ENCODE results near the gene TNRC6C. TPM values are rescaled to one million over a fixed set of nuclear protein-coding genes. Genes with fewer than 3 reads are reported as not detected.

The TNRC6C gene
- total and polyA plus RNA-seq, 2 of the 13 experiments (the other 11 are each of a cell fraction or from before 2014, with no cell fraction given) = 0.66 to 4.9 TPM

GRCh38 chr17:78140169-78141051 is 181.9 kb downstream of the TNRC6C start (continued):
- TF ChIP-seq, protein P1, sequence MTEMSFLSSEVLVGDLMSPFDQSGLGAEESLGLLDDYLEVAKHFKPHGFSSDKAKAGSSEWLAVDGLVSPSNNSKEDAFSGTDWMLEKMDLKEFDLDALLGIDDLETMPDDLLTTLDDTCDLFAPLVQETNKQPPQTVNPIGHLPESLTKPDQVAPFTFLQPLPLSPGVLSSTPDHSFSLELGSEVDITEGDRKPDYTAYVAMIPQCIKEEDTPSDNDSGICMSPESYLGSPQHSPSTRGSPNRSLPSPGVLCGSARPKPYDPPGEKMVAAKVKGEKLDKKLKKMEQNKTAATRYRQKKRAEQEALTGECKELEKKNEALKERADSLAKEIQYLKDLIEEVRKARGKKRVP (CRISPR knock-in tag; IDR thresholded peaks at IDR 0.05) = no peak
- TF ChIP-seq, protein P2, sequence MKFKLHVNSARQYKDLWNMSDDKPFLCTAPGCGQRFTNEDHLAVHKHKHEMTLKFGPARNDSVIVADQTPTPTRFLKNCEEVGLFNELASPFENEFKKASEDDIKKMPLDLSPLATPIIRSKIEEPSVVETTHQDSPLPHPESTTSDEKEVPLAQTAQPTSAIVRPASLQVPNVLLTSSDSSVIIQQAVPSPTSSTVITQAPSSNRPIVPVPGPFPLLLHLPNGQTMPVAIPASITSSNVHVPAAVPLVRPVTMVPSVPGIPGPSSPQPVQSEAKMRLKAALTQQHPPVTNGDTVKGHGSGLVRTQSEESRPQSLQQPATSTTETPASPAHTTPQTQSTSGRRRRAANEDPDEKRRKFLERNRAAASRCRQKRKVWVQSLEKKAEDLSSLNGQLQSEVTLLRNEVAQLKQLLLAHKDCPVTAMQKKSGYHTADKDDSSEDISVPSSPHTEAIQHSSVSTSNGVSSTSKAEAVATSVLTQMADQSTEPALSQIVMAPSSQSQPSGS (CRISPR knock-in tag; IDR thresholded peaks at IDR 0.05) = 0 out of 2 replicates have a peak, but pooled peaks have one; percentile 16
- TF ChIP-seq ZNF724P (CRISPR knock-in tag; IDR thresholded peaks at IDR 0.05; ENCODE audit: borderline replicate concordance) (peak; percentile 91), MATR3 (CRISPR knock-in tag; IDR thresholded peaks at IDR 0.05) (no peak), IKZF1 (IDR thresholded peaks at IDR 0.05) (no peak), ZNF790 (CRISPR knock-in tag; IDR thresholded peaks at IDR 0.05; ENCODE audit: borderline replicate concordance) (no peak), SMARCE1 (IDR thresholded peaks at IDR 0.05; ENCODE audit: borderline replicate concordance) (no peak), SNRNP70 (IDR thresholded peaks at IDR 0.05; ENCODE audit: low read depth, low read length) (no peak), ZNF713 (CRISPR knock-in tag; IDR thresholded peaks at IDR 0.05) (no peak), RAD51 (IDR thresholded peaks at IDR 0.05; ENCODE audit: borderline replicate concordance) (no peak), TOE1 (CRISPR knock-in tag; IDR thresholded peaks at IDR 0.05) (no peak), KLF12 (CRISPR knock-in tag; IDR thresholded peaks at IDR 0.05; ENCODE audit: borderline replicate concordance) (peak; percentile 93; the same call in 1 of the 2 replicates), STAT5B (CRISPR knock-in tag; IDR thresholded peaks at IDR 0.05) (no peak), PAX8 (CRISPR knock-in tag; IDR thresholded peaks at IDR 0.05; ENCODE audit: borderline replicate concordance) (no peak), FOXC1 (CRISPR knock-in tag; IDR thresholded peaks at IDR 0.05; ENCODE audit: borderline replicate concordance) (peak; percentile 55; the same call in 1 of the 2 replicates), ZFP82 (CRISPR knock-in tag; IDR thresholded peaks at IDR 0.05; ENCODE audit: borderline replicate concordance) (no peak), SMAD1 (CRISPR knock-in tag; IDR thresholded peaks at IDR 0.05; ENCODE audit: borderline replicate concordance, low read depth) (peak; percentile 83; the same call in 1 of the 2 replicates), CHD2 (IDR thresholded peaks at IDR 0.05; ENCODE audit: low read depth, low read length) (no peak), PRPF4 (IDR thresholded peaks at IDR 0.05; ENCODE audit: low read depth, low read length, poor library complexity, severe bottlenecking) (no peak), FUBP1 (CRISPR knock-in tag; IDR thresholded peaks at IDR 0.05; ENCODE audit: borderline replicate concordance) (peak; percentile 33; the same call in 1 of the 2 replicates), ZNF850 (CRISPR knock-in tag; conservative IDR thresholded peaks at IDR 0.05) (no peak), KAT8 (CRISPR knock-in tag; IDR thresholded peaks at IDR 0.05) (no peak)
- TF ChIP-seq, protein P3, sequence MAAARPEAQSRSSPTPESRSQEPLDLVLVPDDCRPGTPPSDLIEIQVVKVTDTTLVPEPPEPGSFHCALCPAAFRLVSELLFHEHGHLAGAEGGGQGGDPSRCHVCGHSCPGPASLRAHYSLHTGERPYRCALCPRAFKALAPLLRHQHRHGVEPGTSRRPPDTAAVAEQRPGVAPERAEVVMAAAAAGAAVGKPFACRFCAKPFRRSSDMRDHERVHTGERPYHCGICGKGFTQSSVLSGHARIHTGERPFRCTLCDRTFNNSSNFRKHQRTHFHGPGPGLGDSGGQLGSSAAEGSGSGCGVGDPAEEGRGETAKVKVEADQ (CRISPR knock-in tag; IDR thresholded peaks at IDR 0.05; ENCODE audit: borderline replicate concordance) = 0 out of 2 replicates have a peak, but pooled peaks have one; percentile 74
